Panc1 (cell line): ENCODE data around the gene WWOX. TPM values are rescaled to one million over a fixed set of nuclear protein-coding genes. Genes with fewer than 3 reads are reported as not detected.

ENCODE experiments used
- ATAC-seq: fragments of 200-7000 bp; cut with Tn5 transposase; 2 replicates; pipeline ENCODE4 v1.9.1; 2020; ENCODE audit warnings: mild to moderate bottlenecking, moderate library complexity
- BruUV-seq: library from RNA; stranded (reverse); fragments of 400-500 nt; replicated peaks from 2 replicates; lab custom pipeline; 2021; lab: Mats Ljungman, UMichigan
- CTCF ChIA-PET: fragments of 300-600 bp; sonication (Branson Sonifier 250); formaldehyde crosslinking; loops from one replicate; lab custom pipeline; 2022; ENCODE audit warnings: antibody characterized with exemption; lab: Charles Lee
- POLR2A ChIA-PET: fragments of 300-600 bp; sonication (Branson Sonifier 250); formaldehyde crosslinking; loops from one replicate; lab custom pipeline; 2022; ENCODE audit warnings: antibody characterized with exemption; lab: Charles Lee
- DNase-seq: peaks from one replicate; pipeline ENCODE4 v3.0.0-alpha.2; 2010; ENCODE audit warnings: low read depth, low spot score
- H3K27ac ChIP-seq: 2 replicates; pipeline ENCODE4 v1.5.1; 2011; ENCODE audit warnings: mild to moderate bottlenecking, low read length, inconsistent platforms
- H3K27me3 ChIP-seq: fragments of 200-500 bp; sonication (Bioruptor generic); 2 replicates; pipeline ENCODE4 v1.6.0; 2014; ENCODE audit warnings: low read length, inconsistent platforms; ENCODE audit not compliant: control insufficient read depth, insufficient read depth
- H3K36me3 ChIP-seq: fragments of 200-500 bp; sonication (Bioruptor generic); 2 replicates; pipeline ENCODE4 v1.5.1; 2014; ENCODE audit warnings: inconsistent platforms, mild to moderate bottlenecking, low read length, moderate library complexity; ENCODE audit not compliant: control insufficient read depth, insufficient read depth
- H3K4me1 ChIP-seq: 2 replicates; pipeline ENCODE4 v1.5.1; 2011; ENCODE audit warnings: inconsistent platforms, mild to moderate bottlenecking, low read length, moderate library complexity; ENCODE audit not compliant: control insufficient read depth, insufficient read depth
- H3K4me3 ChIP-seq, 2 experiments: 2 replicates each; pipeline ENCODE4 v1.5.1; 2011 to 2012; ENCODE audit warnings: low read depth in 2 of 2, low read length in 2 of 2, mild to moderate bottlenecking in 2 of 2, inconsistent platforms in 1 of 2, moderate library complexity in 1 of 2
- H3K9me3 ChIP-seq: fragments of 200-500 bp; sonication (Bioruptor generic); 2 replicates; pipeline ENCODE4 v1.5.1; 2014; ENCODE audit warnings: low read depth, mild to moderate bottlenecking, inconsistent platforms, low read length, moderate library complexity; ENCODE audit not compliant: control insufficient read depth, insufficient read depth
- POLR2AphosphoS5 ChIP-seq: IDR thresholded peaks from 2 replicates; pipeline ENCODE4 v1.6.1; 2012; ENCODE audit warnings: mild to moderate bottlenecking, low read depth, low read length, moderate library complexity
- SIN3A ChIP-seq: IDR thresholded peaks from 2 replicates; pipeline ENCODE4 v1.6.1; 2012; ENCODE audit warnings: low read depth, mild to moderate bottlenecking, low read length, moderate library complexity, borderline replicate concordance; ENCODE audit not compliant: insufficient read depth
- TCF7L2 ChIP-seq: IDR thresholded peaks from 2 replicates; pipeline ENCODE4 v1.6.1; 2011; ENCODE audit warnings: mild to moderate bottlenecking, low read depth, low read length, inconsistent platforms
- in situ Hi-C: cut with HindIII; loops from 2 replicates; pipeline ENCODE4 v1.10.0; 2016; ENCODE audit warnings: low sequenced_read_pairs, low pct_unique_long_range_greater_than_20kb
- intact Hi-C: fragments of 100-400 bp; cut with micrococcal nuclease; formaldehyde crosslinking; loops from one replicate; pipeline ENCODE4 v1.10.0; 2022; ENCODE audit not compliant: unreplicated experiment
- total RNA-seq: library from RNA; stranded (reverse); gene quantifications from one replicate; pipeline ENCODE4 v1.2.1, GENCODE V29; 2021; ENCODE audit not compliant: unreplicated experiment
- TF ChIP-seq, protein P1 (sequence below), 2 experiments: IDR thresholded peaks; 2 replicates each; pipeline ENCODE4 v1.6.1; 2011 to 2012; ENCODE audit warnings: low read depth in 2 of 2, control low read depth in 1 of 2, low read length in 1 of 2, mild to moderate bottlenecking in 1 of 2, moderate library complexity in 1 of 2; ENCODE audit not compliant: insufficient read depth in 1 of 2
- TF ChIP-seq, protein P2 (sequence below): fragments of 450-650 bp; IDR thresholded peaks from 2 replicates; pipeline ENCODE4 v1.5.1; 2017; ENCODE audit warnings: mild to moderate bottlenecking

Gene WWOX
- total RNA-seq, 1 experiment from 2014 or later: 12.5 TPM

DNA sequence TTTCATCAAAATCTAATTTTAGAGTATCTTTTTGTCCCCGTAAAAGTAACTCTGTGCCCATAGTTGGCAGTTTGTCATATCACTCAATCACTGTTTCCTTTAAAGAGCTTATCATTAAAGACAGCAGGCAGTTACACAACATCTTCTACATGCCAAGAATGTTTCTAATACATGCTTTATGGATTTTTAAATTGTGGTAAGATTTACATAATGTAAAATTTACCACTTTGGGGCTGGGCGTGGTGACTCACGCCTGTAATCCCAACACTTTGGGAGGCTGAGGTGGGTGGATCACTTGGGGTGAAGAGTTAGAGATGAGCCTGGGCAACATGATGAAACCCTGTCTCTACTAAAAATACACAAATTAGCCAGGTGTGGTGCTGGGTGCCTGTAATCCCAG, 687.2 kb downstream of the WWOX start:
- H3K27me3 ChIP-seq: no peaks in the 10 kb centered on the region
- H3K9me3 ChIP-seq: no peaks in the 10 kb centered on the region
- H3K27ac ChIP-seq: no peak overlapping the region
- TF ChIP-seq, protein P1, sequence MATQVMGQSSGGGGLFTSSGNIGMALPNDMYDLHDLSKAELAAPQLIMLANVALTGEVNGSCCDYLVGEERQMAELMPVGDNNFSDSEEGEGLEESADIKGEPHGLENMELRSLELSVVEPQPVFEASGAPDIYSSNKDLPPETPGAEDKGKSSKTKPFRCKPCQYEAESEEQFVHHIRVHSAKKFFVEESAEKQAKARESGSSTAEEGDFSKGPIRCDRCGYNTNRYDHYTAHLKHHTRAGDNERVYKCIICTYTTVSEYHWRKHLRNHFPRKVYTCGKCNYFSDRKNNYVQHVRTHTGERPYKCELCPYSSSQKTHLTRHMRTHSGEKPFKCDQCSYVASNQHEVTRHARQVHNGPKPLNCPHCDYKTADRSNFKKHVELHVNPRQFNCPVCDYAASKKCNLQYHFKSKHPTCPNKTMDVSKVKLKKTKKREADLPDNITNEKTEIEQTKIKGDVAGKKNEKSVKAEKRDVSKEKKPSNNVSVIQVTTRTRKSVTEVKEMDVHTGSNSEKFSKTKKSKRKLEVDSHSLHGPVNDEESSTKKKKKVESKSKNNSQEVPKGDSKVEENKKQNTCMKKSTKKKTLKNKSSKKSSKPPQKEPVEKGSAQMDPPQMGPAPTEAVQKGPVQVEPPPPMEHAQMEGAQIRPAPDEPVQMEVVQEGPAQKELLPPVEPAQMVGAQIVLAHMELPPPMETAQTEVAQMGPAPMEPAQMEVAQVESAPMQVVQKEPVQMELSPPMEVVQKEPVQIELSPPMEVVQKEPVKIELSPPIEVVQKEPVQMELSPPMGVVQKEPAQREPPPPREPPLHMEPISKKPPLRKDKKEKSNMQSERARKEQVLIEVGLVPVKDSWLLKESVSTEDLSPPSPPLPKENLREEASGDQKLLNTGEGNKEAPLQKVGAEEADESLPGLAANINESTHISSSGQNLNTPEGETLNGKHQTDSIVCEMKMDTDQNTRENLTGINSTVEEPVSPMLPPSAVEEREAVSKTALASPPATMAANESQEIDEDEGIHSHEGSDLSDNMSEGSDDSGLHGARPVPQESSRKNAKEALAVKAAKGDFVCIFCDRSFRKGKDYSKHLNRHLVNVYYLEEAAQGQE (IDR thresholded peaks at IDR 0.05; ENCODE audit: insufficient read depth in 1 of 2, low read depth in 2 of 2, low read length in 1 of 2): no peak
- TF ChIP-seq POLR2AphosphoS5 (no peak), SIN3A (no peak), TCF7L2 (no peak)
- TF ChIP-seq, protein P2, sequence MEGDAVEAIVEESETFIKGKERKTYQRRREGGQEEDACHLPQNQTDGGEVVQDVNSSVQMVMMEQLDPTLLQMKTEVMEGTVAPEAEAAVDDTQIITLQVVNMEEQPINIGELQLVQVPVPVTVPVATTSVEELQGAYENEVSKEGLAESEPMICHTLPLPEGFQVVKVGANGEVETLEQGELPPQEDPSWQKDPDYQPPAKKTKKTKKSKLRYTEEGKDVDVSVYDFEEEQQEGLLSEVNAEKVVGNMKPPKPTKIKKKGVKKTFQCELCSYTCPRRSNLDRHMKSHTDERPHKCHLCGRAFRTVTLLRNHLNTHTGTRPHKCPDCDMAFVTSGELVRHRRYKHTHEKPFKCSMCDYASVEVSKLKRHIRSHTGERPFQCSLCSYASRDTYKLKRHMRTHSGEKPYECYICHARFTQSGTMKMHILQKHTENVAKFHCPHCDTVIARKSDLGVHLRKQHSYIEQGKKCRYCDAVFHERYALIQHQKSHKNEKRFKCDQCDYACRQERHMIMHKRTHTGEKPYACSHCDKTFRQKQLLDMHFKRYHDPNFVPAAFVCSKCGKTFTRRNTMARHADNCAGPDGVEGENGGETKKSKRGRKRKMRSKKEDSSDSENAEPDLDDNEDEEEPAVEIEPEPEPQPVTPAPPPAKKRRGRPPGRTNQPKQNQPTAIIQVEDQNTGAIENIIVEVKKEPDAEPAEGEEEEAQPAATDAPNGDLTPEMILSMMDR: no peak
- intact Hi-C loops: no loop called here
- in situ Hi-C loops: no loop called here
- CTCF ChIA-PET: no interaction called here
- no peaks in the 10 kb centered on the region for H3K36me3 ChIP-seq
- POLR2A ChIA-PET: no interaction called here
- no peak overlapping the region for H3K4me3 ChIP-seq
- H3K4me1 ChIP-seq: no peaks in the 10 kb centered on the region
- BruUV-seq: no TSS peak
- no peak for DNase-seq
- ATAC-seq: no peak

DNA sequence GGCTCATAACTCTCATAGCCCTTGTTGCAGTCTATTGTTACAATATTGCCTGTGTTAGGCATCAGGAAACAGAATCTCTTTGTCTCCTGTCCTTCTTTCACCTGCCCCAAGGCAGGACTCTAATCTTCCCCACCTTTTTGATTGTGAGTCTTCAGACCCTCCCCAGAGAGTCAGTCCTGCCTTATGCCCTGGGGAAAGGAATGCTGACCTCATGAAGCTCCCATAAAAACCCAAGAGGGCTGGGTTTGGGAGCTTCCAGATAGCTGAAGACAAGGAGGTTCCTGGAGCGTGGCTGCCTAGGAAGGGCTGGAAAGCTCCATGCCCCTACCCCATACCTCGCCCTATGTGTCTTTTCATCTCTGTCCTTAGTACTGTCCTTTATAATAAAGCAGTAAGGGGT, 688.8 kb downstream of the WWOX start:
- BruUV-seq: no TSS peak
- DNase-seq: no peak
- ATAC-seq: no peak
- in situ Hi-C loops: no loop called here
- Histone ChIP-seq H3K4me1 (no peaks in the 10 kb centered on the region), H3K27ac (no peak overlapping the region), H3K27me3 (no peaks in the 10 kb centered on the region), H3K36me3 (no peaks in the 10 kb centered on the region), H3K4me3 (no peak overlapping the region), H3K9me3 (no peaks in the 10 kb centered on the region)
- POLR2A ChIA-PET: no interaction called here
- no peak for TF ChIP-seq TCF7L2
- TF ChIP-seq SIN3A: no peak
- TF ChIP-seq, protein P1 (IDR thresholded peaks at IDR 0.05; ENCODE audit: insufficient read depth in 1 of 2, low read depth in 2 of 2, low read length in 1 of 2): no peak
- TF ChIP-seq POLR2AphosphoS5: no peak
- TF ChIP-seq, protein P2: no peak
- CTCF ChIA-PET: no interaction called here
- intact Hi-C loops: no loop called here
